GM19043 (cell line): Measurements from ENCODE around the gene SH3RF2.
"Not testable (repeated sequence)": the region's sequence is repeated elsewhere in the genome, so short reads cannot be mapped to it uniquely, and the experiment has no call there.

Experiments
- ATAC-seq: cut with Tn5 transposase; IDR thresholded peaks from one replicate; pipeline ENCODE4 v1.9.1; 2021; ENCODE audit warnings: low read depth; ENCODE audit not compliant: unreplicated experiment

The SH3RF2 gene

GRCh38 chr5:146070746-146071145, 134.4 kb downstream of the SH3RF2 start:
- no peak for ATAC-seq

GRCh38 chr5:146071171-146071570, 134.8 kb downstream of the SH3RF2 start:
- ATAC-seq = no peak

- ATAC-seq = no peak
Observed at GRCh38 chr5:146072595-146072994, 136.2 kb downstream of the SH3RF2 start.

- ATAC-seq = no peak
Observed at GRCh38 chr5:146073239-146073900, 137.0 kb downstream of the SH3RF2 start.

- ATAC-seq = no peak
Observed at GRCh38 chr5:146076028-146076427, 139.7 kb downstream of the SH3RF2 start.

GRCh38 chr5:146076455-146076854, 140.1 kb downstream of the SH3RF2 start:
- ATAC-seq = no peak

- no peak for ATAC-seq
Observed at GRCh38 chr5:146078566-146078965, 142.2 kb downstream of the SH3RF2 start.

- no peak for ATAC-seq
Observed at GRCh38 chr5:146079695-146080373, 143.5 kb downstream of the SH3RF2 start.

GRCh38 chr5:146081556-146081955, 145.2 kb downstream of the SH3RF2 start:
- ATAC-seq = no peak

GRCh38 chr5:146082798-146083197, 146.4 kb downstream of the SH3RF2 start:
- ATAC-seq = no peak

GRCh38 chr5:146084376-146084775, 148.0 kb downstream of the SH3RF2 start:
- ATAC-seq = no peak

- ATAC-seq = no peak
Observed at GRCh38 chr5:146088098-146088497, 151.7 kb downstream of the SH3RF2 start.

GRCh38 chr5:146089287-146089686, 152.9 kb downstream of the SH3RF2 start:
- ATAC-seq = no peak

- ATAC-seq = no peak
Observed at GRCh38 chr5:146091881-146092280, 155.5 kb downstream of the SH3RF2 start.

- no peak for ATAC-seq
Observed at GRCh38 chr5:146098047-146098446, 161.7 kb downstream of the SH3RF2 start.

GRCh38 chr5:146101646-146102045, 165.3 kb downstream of the SH3RF2 start:
- no peak for ATAC-seq

GRCh38 chr5:146103594-146103993, 167.2 kb downstream of the SH3RF2 start:
- ATAC-seq = no peak

GRCh38 chr5:146105477-146105876, 169.1 kb downstream of the SH3RF2 start, which contains the start of gene PLAC8L1:
Gene PLAC8L1 (minus strand): TSS chr5:146105577. CDS start chr5:146104311, 1,266 bp downstream.
- ATAC-seq = no peak

- no peak for ATAC-seq
Observed at GRCh38 chr5:146107901-146108300, 171.5 kb downstream of the SH3RF2 start.

GRCh38 chr5:146108870-146109269, 172.5 kb downstream of the SH3RF2 start:
- ATAC-seq = not testable (repeated sequence)

- no peak for ATAC-seq
Observed at GRCh38 chr5:146109379-146109778, 173.0 kb downstream of the SH3RF2 start.

GRCh38 chr5:146111409-146111808, 175.0 kb downstream of the SH3RF2 start:
- no peak for ATAC-seq
